B cell (primary cell): Measurements from ENCODE around the gene MYH11. TPM values are rescaled to one million over a fixed set of nuclear protein-coding genes. Genes with fewer than 3 reads are reported as not detected.
"Not testable (repeated sequence)": the region's sequence is repeated elsewhere in the genome, so short reads cannot be mapped to it uniquely, and the experiment has no call there.

ENCODE experiments used
- ATAC-seq: fragments of 200-7000 bp; cut with Tn5 transposase; one replicate; pipeline ENCODE4 v1.10.0; 2021; ENCODE audit warnings: low read depth, mild to moderate bottlenecking, moderate number of reproducible peaks, moderate library complexity
- CTCF ChIA-PET: fragments of 350-600 bp; sonication (Branson Sonifier 250); formaldehyde crosslinking; loops from one replicate; lab custom pipeline; 2021; ENCODE audit warnings: antibody characterized with exemption, inconsistent platforms; lab: Charles Lee
- POLR2A ChIA-PET: fragments of 350-600 bp; sonication (Branson Sonifier 250); formaldehyde crosslinking; loops from one replicate; lab custom pipeline; 2021; ENCODE audit warnings: antibody characterized with exemption; lab: Charles Lee
- DNase-seq: peaks from one replicate; pipeline ENCODE4 v3.0.0; 2013
- H2AFZ ChIP-seq: 2 replicates; pipeline ENCODE4 v1.6.1; 2012; ENCODE audit warnings: mild to moderate bottlenecking, low read depth, low read length; ENCODE audit not compliant: insufficient read depth, poor library complexity, severe bottlenecking
- H3K27ac ChIP-seq, 2 donors: 1 replicate in 1 of 2; 2 replicates in 1 of 2; pipeline ENCODE4 v1.5.1; 2012 to 2013; ENCODE audit warnings: low read length in 2 of 2, mild to moderate bottlenecking in 2 of 2, moderate library complexity in 1 of 2
- H3K27me3 ChIP-seq, 4 experiments: fragments of 200-600 bp in 1 of 4; sonication (generic) in 1 of 4; replicated peaks in 1 of 4; 1 replicate in 2 of 4; 2 replicates in 2 of 4; pipeline versions ENCODE4 v1.6.1 to v1.7.0; 2013 to 2016; ENCODE audit warnings: low read length in 3 of 4, mild to moderate bottlenecking in 2 of 4, mixed read lengths in 1 of 4, moderate library complexity in 1 of 4; ENCODE audit not compliant: insufficient read depth in 4 of 4, control insufficient read depth in 3 of 4; ENCODE audit errors: control extremely low read depth in 1 of 4
- H3K36me3 ChIP-seq, 2 experiments: replicated peaks in 1 of 2; 1 replicate in 1 of 2; 2 replicates in 1 of 2; pipeline versions ENCODE4 v1.6.1 to v1.7.1; 2013; ENCODE audit warnings: low read length in 1 of 2; ENCODE audit not compliant: insufficient read depth in 2 of 2, control insufficient read depth in 1 of 2; ENCODE audit errors: control extremely low read depth in 1 of 2, extremely low read depth in 1 of 2
- H3K4me1 ChIP-seq, 2 donors: fragments of 200-600 bp in 1 of 2; sonication (generic) in 1 of 2; 1 replicate in 1 of 2; 2 replicates in 1 of 2; pipeline versions ENCODE4 v1.5.1 to v1.6.1; 2013 to 2017; ENCODE audit warnings: low read length in 2 of 2; ENCODE audit not compliant: control insufficient read depth in 2 of 2, insufficient read depth in 2 of 2
- H3K4me2 ChIP-seq: replicated peaks from 2 replicates; pipeline ENCODE3; 2012; ENCODE audit warnings: mild to moderate bottlenecking, low read depth, low read length; ENCODE audit not compliant: poor library complexity, severe bottlenecking
- H3K4me3 ChIP-seq, 5 experiments: fragments of 200-600 bp in 1 of 5; sonication (generic) in 1 of 5; 1 replicate in 3 of 5; 2 replicates in 2 of 5; pipeline versions ENCODE4 v1.5.1 to v1.7.0; 2011 to 2016; ENCODE audit warnings: low read length in 4 of 5, mild to moderate bottlenecking in 4 of 5, low read depth in 2 of 5, control low read depth in 1 of 5, moderate library complexity in 1 of 5; ENCODE audit not compliant: insufficient read depth in 1 of 5; ENCODE audit errors: control extremely low read depth in 1 of 5, extremely low read depth in 1 of 5
- H3K79me2 ChIP-seq: fragments of 200-600 bp; sonication (generic); one replicate; pipeline ENCODE4 v1.6.0; 2016; ENCODE audit warnings: low read length; ENCODE audit not compliant: control insufficient read depth, insufficient read depth
- H3K9ac ChIP-seq: fragments of 200-600 bp; sonication (generic); 2 replicates; pipeline ENCODE4 v1.6.1; 2017; ENCODE audit warnings: mild to moderate bottlenecking, low read length, moderate library complexity
- H3K9me3 ChIP-seq, 3 donors: one replicate each; pipeline versions ENCODE4 v1.6.1 to v1.7.1; 2013; ENCODE audit warnings: low read length in 2 of 3; ENCODE audit not compliant: control insufficient read depth in 2 of 3, insufficient read depth in 1 of 3; ENCODE audit errors: control extremely low read depth in 1 of 3
- H4K20me1 ChIP-seq: 2 replicates; pipeline ENCODE4 v1.6.0; 2012; ENCODE audit warnings: mild to moderate bottlenecking, low read length; ENCODE audit not compliant: insufficient read depth, control insufficient read depth, poor library complexity, severe bottlenecking
- H3K27ac Mint-ChIP-seq: one replicate; pipeline ENCODE4 v1.8.0; 2021; ENCODE audit warnings: mixed read lengths
- H3K27me3 Mint-ChIP-seq: one replicate; pipeline ENCODE4 v1.8.0; 2021; ENCODE audit warnings: mixed read lengths
- H3K4me1 Mint-ChIP-seq: one replicate; pipeline ENCODE4 v1.8.0; 2021; ENCODE audit warnings: mixed read lengths
- H3K4me3 Mint-ChIP-seq: one replicate; pipeline ENCODE4 v1.8.0; 2021; ENCODE audit warnings: mixed read lengths
- H3K9me3 Mint-ChIP-seq: one replicate; pipeline ENCODE4 v1.8.0; 2022; ENCODE audit warnings: mixed read lengths; ENCODE audit not compliant: insufficient read depth
- EZH2 ChIP-seq: IDR thresholded peaks from 2 replicates; pipeline ENCODE4 v1.6.1; 2012; ENCODE audit warnings: borderline replicate concordance, low read depth, mild to moderate bottlenecking, moderate library complexity, low read length; ENCODE audit not compliant: insufficient read depth, poor library complexity, severe bottlenecking
- WGBS: methylation state at CpG from one replicate; pipeline ENCODE4 v1.1.5; 2013; ENCODE audit warnings: missing lambda C conversion rate; ENCODE audit not compliant: insufficient coverage; 5-methylcytosine and 5-hydroxymethylcytosine counted together
- intact Hi-C: fragments of 100-400 bp; cut with micrococcal nuclease; formaldehyde crosslinking; loops from one replicate; pipeline ENCODE4 v1.10.0; 2022
- polyA plus RNA-seq: library from polyadenylated mRNA; depleted of rRNA; stranded (reverse); fragments of >200 nt; gene quantifications from 2 replicates; pipeline ENCODE4 v1.2.3, GENCODE V29; 2012
- total RNA-seq, 2 donors: library from RNA; stranded (reverse); fragments of 120-200 nt in 1 of 2; gene quantifications; 1 replicate in 1 of 2; 2 replicates in 1 of 2; pipeline versions ENCODE4 v1.2.3 to v1.2.4, GENCODE V29; 2013 to 2022
- TF ChIP-seq, protein P1 (sequence below): fragments of 200-600 bp; IDR thresholded peaks from one replicate; pipeline ENCODE4 v1.8.0; 2022; ENCODE audit warnings: antibody characterized with exemption, mild to moderate bottlenecking

MYH11 gene
- total and polyA plus RNA-seq, 2 donors (not counting 1 experiment from before 2014, with no cell fraction given): 0.05 to 0.16 TPM

DNA sequence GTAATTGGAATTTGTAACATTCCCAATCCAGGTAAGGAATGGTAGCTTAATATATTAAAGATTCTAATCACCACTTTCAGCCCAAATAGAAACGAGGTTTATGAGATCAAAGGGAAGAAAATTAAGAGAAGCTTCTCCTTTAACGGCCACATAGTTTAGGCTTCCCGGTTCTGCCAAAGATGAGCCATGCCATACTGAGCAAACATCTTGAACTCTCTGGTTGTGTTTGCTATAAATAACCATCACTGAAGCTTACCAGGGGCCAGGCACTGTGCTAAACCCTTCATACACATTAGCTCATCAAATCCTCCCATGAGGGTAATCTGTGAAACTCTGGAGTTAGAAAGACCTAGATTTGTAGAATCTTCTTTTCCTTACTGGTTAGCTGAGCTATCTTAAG lies 2.8 kb downstream of the MYH11 start:
- TF ChIP-seq, protein P1, sequence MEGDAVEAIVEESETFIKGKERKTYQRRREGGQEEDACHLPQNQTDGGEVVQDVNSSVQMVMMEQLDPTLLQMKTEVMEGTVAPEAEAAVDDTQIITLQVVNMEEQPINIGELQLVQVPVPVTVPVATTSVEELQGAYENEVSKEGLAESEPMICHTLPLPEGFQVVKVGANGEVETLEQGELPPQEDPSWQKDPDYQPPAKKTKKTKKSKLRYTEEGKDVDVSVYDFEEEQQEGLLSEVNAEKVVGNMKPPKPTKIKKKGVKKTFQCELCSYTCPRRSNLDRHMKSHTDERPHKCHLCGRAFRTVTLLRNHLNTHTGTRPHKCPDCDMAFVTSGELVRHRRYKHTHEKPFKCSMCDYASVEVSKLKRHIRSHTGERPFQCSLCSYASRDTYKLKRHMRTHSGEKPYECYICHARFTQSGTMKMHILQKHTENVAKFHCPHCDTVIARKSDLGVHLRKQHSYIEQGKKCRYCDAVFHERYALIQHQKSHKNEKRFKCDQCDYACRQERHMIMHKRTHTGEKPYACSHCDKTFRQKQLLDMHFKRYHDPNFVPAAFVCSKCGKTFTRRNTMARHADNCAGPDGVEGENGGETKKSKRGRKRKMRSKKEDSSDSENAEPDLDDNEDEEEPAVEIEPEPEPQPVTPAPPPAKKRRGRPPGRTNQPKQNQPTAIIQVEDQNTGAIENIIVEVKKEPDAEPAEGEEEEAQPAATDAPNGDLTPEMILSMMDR: no peak
- TF ChIP-seq EZH2: no peak
- intact Hi-C loops: no loop called here
- CTCF ChIA-PET: no interaction called here
- peaks cover 0 to 1% (median 0%) of the 10 kb centered on the region in 3 donors for H3K9me3 ChIP-seq
- Mint-ChIP-seq H3K27ac (no peak overlapping the region), H3K4me3 (no peak overlapping the region), H3K9me3 (no peaks in the 10 kb centered on the region), H3K27me3 (peaks cover 19% of the 10 kb centered on the region), H3K4me1 (peaks cover 18% of the 10 kb centered on the region)
- POLR2A ChIA-PET: no interaction called here
- DNase-seq: no peak
- H2AFZ ChIP-seq: no peak overlapping the region
- H3K27ac ChIP-seq: no peak overlapping the region
- H3K4me2 ChIP-seq: no peak overlapping the region
- H3K9ac ChIP-seq: no peak overlapping the region
- H3K79me2 ChIP-seq: no peaks in the 10 kb centered on the region
- H3K36me3 ChIP-seq: no peaks in the 10 kb centered on the region
- H4K20me1 ChIP-seq: no peaks in the 10 kb centered on the region
- H3K4me1 ChIP-seq: peaks cover 24 to 31% of the 10 kb centered on the region in 2 donors
- no peak overlapping the region for H3K4me3 ChIP-seq
- WGBS: no CpG with 5 or more reads among the region's 3 CpGs
- no peak for ATAC-seq
- H3K27me3 ChIP-seq: peaks cover 0 to 31% (median 14%) of the 10 kb centered on the region in 4 experiments

- H2AFZ ChIP-seq: no peak overlapping the region
- no peak overlapping the region for H3K27ac ChIP-seq
- POLR2A ChIA-PET: no interaction called here
- peaks cover 23 to 29% of the 10 kb centered on the region in 2 donors for H3K4me1 ChIP-seq
- Mint-ChIP-seq H3K27me3 (peaks cover 16% of the 10 kb centered on the region), H3K4me3 (no peak overlapping the region), H3K9me3 (no peaks in the 10 kb centered on the region), H3K4me1 (peaks cover 18% of the 10 kb centered on the region), H3K27ac (no peak overlapping the region)
- CTCF ChIA-PET: no interaction called here
- no peak overlapping the region for H3K9ac ChIP-seq
- H3K9me3 ChIP-seq: peaks cover 0 to 1% (median 0%) of the 10 kb centered on the region in 3 donors
- H3K36me3 ChIP-seq: no peaks in the 10 kb centered on the region
- DNase-seq (no peak), ATAC-seq (no peak)
- intact Hi-C loops: no loop called here
- TF ChIP-seq EZH2: no peak
- TF ChIP-seq, protein P1: no peak
- H3K4me2 ChIP-seq: no peak overlapping the region
- no peaks in the 10 kb centered on the region for H4K20me1 ChIP-seq
- peaks cover 0 to 23% (median 11%) of the 10 kb centered on the region in 4 experiments for H3K27me3 ChIP-seq
- H3K79me2 ChIP-seq: no peaks in the 10 kb centered on the region
- no peak overlapping the region for H3K4me3 ChIP-seq
- WGBS: 90% methylated on average over 3 of the region's 4 CpGs
Observed at GRCh38 chr16:15853021-15853420, 3.8 kb downstream of the MYH11 start.

- ATAC-seq, H3K36me3 ChIP-seq: not testable (repeated sequence)
- no CpG with 5 or more reads among the region's 6 CpGs for WGBS
Observed at GRCh38 chr16:15850555-15850954, 6.3 kb downstream of the MYH11 start.

More at GRCh38 chr16:15850555-15850954, 6.3 kb downstream of the MYH11 start:
- H3K9me3 Mint-ChIP-seq, H3K27ac Mint-ChIP-seq, H3K4me3 Mint-ChIP-seq, H3K9me3 ChIP-seq, H3K4me3 ChIP-seq, H3K4me2 ChIP-seq, intact Hi-C loops, CTCF ChIA-PET, H3K79me2 ChIP-seq, H3K27me3 Mint-ChIP-seq, H3K4me1 Mint-ChIP-seq, H4K20me1 ChIP-seq, H3K27me3 ChIP-seq, DNase-seq, H2AFZ ChIP-seq, H3K4me1 ChIP-seq, POLR2A ChIA-PET, H3K27ac ChIP-seq, H3K9ac ChIP-seq: not testable (repeated sequence)
